ENCODE results near the gene RGS19.
"Not testable (repeated sequence)": the region's sequence is repeated elsewhere in the genome, so short reads cannot be mapped to it uniquely, and the experiment has no call there.

RGS19 gene, protein sequence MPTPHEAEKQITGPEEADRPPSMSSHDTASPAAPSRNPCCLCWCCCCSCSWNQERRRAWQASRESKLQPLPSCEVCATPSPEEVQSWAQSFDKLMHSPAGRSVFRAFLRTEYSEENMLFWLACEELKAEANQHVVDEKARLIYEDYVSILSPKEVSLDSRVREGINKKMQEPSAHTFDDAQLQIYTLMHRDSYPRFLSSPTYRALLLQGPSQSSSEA

DNA sequence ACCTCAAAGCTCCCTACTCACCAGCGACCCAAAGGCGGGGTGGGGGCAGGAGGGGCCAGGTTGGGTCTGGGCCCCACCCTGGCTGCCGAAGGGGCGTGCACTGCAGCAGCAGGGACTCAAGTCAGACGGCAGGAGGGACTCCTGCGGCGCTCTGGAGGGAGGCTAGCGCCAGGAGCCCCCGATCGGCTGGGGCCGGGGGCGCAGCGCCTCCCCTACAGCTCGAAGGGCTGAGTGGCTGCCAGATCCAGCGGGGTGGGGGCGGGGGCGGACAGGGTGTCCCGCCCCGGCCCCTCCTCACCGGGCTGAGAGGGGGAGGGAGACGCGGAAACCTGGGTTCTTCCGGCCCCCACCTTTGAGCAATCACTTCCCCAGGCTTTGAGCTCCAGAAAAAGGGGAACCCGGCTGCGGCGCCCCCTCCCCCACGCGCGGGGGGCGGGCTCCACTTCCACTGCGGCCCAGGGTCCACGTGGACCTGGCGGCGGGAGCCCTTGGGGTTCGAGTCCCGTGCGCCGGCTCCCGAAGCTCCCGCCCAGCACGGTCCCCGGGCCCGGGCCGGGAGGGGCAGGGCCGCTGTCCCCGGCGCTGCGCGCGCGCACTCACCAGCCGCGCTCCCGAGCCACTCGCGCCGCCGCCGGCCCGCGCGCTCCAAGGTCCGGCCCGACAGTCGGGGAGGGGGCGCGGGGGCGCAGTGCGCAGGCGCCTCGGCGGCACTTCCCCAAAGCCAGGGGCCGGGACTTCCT, at the start of gene RGS19:
RGS19 (minus strand) TSS at position 246 of the 740 bp plus-strand sequence. CDS start 2,632 bp downstream, outside the sequence.
- DNase-seq (ENCODE audit: low read depth) = peak; percentile 59

DNA sequence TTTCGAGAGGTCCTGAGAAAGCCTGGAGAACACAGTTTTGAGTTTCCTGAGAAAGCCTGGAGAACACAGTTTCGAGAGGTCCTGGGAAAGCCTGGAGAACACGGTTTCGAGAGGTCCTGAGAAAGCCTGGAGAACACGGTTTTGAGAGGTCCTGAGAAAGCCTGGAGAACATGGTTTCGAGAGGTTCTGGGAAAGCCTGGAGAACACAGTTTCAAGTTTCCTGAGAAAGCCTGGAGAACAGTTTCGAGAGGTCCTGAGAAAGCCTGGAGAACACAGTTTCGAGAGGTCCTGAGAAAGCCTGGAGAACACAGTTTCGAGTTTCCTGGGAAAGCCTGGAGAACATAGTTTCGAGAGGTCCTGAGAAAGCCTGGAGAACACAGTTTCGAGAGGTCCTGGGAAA, 44.2 kb upstream of the RGS19 start:
- not testable (repeated sequence) for DNase-seq (ENCODE audit: low read depth)

DNA sequence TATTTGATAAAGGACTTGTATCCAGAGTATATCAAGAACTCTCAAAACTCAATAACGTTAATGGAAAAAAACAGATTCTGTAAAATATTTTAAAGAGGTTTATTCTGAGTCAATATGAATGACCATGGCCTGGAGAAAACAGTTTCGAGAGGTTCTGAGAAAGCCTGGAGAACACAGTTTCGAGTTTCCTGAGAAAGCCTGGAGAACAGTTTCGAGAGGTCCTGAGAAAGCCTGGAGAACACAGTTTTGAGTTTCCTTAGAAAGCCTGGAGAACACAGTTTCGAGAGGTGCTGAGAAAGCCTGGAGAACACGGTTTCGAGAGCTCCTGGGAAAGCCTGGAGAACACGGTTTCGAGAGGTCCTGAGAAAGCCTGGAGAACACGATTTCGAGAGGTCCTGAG, 43.6 kb upstream of the RGS19 start:
- DNase-seq (ENCODE audit: low read depth) = not testable (repeated sequence)

DNA sequence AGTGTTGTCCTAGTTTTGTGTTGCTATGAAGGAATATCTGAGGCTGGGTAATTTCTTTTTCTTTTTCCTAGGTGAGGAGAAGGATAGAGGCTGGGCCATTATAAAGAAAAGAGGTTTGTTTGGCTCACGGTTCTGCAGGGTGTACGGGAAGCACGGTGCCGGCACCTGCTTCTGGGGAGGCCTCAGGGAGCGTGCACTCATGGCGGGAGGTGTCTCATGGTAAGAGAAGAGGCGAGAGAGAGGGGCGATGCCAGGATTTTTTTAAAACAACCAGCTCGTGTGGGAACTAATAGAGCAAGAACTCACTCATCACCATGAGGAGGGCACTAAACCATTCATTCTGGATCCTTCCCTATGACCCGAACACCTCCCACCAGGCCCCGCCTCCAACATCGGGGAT, 42.3 kb upstream of the RGS19 start:
- DNase-seq (ENCODE audit: low read depth) = no peak

DNA sequence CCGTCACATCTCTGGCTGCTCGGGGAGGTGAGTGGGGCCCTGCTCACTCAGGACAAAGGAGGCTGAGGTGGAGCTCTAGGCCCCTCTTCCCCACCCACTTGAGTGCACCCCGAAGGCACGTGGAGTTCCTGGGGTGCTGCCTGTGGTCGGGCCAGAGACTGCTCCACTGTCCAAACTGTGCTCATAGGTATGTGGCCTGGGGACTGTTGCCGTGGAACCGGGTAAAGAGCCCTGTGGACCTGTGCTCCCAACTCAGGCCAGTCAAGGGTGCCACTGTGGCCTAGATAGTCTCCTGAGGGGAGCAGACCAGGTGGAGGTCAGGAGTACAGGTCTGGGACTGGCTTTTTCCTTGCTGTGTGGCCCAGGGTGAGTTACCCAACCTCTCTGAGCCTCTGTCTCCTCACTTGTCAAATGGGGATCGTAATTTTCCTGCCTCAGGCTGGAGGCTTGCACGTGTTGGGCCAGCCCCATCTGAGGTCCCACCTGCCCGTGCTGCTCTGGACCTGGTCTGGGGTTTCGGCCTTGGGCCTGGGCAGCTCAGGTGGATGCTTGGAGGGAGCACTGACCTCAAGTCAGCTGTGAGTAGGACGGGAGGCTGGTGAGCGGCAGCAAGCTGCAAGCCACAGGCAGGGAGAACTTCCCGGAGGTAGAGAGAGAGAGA, 40.5 kb upstream of the RGS19 start:
- DNase-seq (ENCODE audit: low read depth) = no peak

DNA sequence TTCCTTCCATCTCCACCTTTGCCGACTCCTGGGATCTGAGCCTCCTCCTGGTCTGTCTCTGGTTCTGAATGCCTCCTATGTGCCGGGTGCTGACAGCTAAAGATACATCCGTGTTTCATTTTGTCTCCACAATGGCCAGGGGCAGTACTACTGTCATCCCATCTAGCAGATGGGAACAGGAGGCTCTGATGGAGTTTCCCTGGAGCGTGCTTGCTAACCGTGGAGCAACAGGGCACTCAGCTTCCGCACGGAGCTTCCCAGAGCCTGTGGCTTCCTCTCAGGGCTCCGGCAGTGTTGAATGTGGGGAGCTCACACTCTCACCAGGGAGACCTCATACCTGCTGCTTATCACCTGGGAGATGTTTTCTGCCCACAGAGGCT, 40.0 kb upstream of the RGS19 start:
- DNase-seq (ENCODE audit: low read depth) = no peak

DNA sequence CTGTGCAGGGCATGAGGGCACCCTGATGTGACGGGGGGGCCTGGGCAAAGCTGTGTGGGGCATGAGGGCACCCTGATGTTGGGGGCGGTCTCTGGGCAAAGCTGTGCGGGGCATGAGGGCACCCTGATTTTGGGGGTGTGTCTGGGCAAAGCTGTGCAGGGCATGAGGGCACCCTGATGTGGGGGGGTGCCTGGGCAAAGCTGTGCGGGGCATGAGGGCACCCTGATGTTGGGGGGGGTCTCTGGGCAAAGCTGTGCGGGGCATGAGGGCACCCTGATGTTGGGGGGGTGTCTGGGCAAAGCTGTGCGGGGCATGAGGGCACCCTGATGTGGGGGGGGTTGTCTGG, 38.1 kb upstream of the RGS19 start:
- not testable (repeated sequence) for DNase-seq (ENCODE audit: low read depth)

DNA sequence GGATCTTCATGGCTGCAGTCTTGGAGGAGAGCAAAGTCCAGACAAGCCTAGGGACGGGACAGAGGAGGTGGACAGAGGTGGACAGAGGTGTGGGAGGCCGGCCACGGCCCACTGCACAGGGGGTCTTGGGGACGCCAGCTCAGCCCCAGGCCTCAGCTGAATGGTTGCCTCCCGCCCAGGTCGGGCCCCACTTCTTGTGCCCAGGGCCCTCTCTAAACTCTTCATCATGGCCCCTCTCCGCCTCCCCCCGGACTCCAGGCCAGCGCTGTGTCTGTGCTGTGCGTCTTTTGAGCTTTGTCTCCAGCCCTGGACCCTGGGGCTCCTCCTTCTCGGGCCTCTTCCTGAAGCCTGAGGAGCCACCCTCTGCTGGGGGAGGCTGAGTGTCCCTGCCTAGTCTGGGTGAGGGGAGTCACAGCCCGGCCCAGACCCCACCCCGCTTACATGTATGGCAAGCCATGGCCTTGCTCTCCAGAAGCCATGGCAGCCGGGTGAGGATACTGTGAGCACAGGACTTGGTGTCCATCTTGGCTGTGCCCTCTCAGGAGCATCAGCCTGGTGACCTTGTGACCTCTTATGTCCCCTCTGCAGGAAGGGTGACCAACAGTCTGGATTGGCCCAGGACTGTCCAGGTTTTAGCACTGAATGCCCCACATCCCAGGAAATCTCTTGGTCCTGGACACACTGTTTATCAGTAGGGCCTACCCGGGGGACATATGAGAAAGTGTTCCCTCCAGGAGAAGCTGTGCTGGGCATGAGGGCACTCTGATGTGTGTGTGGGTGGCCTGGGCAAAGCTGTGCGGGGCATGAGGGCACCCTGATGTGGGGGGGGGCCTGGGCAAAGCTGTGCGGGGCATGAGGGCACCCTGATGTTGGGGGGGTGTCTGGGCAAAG, 37.5 kb upstream of the RGS19 start:
- no peak for DNase-seq (ENCODE audit: low read depth)

DNA sequence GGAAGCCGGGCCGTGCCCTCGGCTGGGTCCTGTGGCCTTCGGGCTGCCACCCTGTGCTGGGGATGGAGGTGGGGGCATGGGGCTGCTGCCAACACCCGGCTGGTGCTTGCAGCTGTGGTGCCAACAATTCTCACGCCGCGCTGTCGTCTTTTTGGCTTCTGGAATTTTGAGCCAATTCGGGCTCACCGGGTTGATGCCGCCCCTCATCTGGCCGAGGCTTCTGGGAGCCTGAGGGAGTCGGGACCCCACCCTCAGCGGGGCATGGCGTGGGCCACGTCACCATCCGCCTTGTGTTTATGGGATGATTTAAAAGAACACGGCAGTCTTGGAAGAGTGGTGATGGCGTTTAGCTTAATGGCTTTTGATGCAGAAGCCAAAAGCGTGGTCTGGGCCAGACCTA, 36.7 kb upstream of the RGS19 start:
- no peak for DNase-seq (ENCODE audit: low read depth)

DNA sequence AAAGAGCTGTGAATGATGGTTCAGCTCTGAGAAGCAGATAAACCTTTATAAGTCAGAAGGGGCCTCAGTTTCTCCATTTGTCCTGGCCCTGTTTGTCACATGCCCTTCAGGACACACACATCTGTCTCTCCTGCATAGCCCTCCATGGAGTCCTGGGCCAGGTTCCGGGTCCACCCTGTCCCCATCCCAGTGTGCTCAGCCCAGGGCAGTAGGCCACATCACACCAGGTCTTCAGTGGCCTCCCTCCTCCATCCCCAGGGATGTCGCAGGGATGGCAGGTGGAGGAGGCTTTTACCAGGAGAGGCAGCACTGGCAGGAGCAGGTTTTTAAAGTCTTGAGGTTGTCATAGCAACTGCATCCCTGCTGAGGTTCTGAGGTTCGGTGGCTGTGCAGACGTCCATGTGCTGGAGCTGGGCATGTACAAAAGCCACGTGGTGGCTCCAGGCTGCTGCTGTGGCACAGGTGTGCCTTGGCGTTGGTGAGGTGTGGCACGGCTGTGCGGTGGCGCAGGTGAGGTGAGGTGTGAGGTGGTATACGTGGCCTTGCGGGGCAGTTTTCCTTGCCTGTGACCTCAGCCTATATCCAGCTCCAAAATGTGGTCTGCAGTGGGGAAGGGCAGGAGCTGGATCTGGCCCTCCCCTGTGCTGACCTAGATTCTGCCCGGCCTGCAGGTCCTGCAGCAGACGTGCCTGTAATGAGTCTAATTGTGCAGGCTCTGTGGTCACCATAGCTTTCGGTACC, 36.0 kb upstream of the RGS19 start:
- no peak for DNase-seq (ENCODE audit: low read depth)

DNA sequence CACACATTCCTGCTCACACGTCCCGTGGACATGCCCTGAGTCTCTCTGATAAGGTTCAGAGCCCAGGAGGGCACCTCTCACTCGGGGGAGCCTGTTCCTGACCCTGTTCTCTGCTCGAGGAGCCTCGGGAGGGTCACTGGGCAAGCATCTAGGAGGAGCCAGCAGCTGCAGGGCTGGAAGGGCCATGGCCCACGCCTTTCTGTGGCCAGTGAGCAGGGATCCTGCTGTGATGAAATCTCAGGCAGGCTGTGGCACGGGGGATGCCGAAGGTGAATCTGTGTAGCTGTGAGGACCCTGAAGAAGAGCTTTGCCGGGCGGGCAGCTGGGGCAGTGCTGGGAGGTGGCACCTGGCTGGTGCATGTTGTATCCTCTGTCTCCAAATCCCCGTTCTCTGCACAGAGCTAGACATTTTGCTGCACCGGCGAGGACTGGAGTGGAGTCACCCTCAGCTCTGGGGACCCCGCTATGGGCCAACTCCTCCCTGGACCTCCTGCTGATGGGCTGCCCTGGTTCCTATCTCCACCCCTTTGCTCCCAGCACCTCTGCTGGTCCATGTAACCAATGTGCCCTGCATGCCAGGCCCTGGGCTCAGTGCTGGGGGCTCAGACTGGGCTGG, 35.1 kb upstream of the RGS19 start:
- DNase-seq (ENCODE audit: low read depth) = no peak

DNA sequence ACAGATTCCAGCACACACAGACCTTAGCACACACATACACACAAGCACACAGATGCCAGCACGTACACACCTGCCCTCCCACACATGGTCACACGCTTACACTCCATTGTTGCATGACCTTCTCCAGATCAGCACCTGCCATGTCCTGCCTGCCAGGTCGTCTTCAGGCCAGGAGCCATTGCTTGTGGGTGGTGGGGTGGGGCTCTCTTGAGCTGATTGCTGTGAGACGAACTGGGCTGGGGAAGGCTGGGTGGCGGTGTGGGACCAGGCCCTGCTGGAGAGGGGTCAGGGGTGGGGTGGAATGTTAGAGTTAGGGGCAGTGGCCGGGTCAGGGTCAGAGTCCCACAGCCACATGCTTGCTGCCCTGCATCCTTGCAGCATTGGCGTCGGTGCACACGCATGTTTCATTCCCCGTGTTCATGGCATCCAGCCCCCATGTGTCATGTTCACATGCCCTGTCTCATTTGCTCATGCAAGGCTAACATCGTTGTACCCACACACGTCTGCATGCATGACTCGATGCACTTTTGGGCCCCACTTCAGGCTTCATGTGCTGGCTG, 34.6 kb upstream of the RGS19 start:
- DNase-seq (ENCODE audit: low read depth) = no peak

DNA sequence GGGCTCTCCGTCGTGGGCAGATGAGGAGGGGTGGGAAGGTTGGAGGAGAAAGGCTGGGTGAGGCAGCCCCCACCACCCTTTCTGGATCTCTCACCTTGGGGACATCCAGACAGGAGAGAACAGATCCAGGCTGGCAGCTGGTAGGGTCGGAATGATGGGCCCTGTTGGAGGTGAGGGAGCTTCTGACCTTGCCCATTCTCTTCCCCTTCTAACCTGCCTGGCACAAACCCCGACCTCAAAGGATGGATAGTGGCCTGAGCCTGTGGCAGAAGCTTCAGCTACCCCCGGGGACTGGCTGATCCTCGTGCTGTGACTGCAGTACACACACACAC, 34.1 kb upstream of the RGS19 start:
- DNase-seq (ENCODE audit: low read depth) = no peak

DNA sequence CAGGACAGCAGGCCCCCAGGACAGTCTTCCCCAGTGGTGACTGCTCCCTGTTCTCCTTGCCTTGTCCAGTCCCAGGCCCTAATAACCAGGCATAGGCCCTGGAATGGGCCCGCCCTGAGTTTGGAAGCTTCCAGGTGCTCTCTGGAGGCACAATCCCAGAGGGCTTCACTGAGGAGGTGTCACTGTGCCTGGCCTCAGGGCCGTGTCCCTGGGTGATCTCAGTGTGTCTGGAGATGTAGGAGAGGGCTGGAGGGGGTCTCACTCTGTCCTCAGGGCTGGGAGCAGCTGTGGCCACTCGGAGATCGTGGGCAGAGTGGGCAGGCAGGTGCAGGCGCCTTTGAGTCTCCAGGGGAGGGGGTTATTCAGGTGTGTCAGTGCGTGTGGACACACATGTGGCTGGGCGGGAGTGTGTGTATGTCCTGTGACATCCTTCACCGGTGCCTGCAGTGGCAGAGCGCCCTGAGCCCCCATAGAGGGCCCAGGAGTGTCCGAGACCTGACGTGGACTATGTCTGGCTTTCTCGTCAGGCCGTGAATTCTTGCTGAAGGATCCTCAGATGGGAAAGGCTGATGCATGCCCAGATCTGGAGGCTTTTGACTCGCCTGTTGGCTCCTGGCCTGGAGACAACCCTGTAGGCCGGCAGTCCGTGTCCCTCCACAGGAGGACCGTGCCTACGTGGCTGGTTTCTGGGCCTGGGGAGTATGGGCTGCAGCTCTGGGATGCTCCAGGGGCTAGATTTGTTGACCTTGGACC, 33.5 kb upstream of the RGS19 start:
- DNase-seq (ENCODE audit: low read depth) = no peak

DNA sequence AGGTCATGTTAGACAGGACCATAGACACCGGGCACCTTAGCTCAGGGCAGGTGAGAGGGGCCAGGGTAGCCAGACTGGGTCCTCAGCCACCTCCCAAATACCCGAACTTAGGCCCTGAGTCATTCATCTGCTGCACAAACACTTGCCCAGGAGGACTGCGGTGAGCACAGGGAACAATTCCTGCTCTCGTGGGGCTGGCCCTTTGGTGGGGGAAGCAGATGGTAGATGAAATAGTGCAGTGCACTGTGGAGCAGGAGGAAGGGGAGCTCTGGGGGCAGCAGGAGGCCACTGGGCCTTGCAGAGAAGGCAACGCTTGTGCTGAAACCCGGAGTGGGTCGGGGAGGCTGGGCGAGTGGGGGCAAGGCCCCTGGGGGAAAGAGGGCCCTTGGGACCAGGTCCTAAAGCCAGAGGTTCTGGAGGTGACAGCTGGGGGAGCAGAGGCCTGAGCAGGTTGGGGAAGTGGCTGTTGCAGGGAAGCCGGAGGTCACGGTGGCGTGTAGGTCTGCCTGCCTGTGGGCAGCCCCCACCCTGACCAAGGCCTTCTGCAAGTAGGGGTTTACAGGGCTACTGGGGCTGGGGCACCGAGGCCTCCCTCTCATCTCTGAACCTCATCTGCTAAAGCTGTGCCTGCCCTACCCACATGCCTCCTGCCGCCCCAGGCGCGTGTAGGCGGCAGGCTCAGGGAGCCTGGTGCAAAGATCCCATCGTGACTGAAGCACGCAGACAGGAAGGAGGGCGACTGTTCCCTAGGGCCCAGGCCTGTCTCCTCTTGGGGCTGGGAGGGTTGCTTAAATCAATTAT, 32.7 kb upstream of the RGS19 start:
- no peak for DNase-seq (ENCODE audit: low read depth)

DNA sequence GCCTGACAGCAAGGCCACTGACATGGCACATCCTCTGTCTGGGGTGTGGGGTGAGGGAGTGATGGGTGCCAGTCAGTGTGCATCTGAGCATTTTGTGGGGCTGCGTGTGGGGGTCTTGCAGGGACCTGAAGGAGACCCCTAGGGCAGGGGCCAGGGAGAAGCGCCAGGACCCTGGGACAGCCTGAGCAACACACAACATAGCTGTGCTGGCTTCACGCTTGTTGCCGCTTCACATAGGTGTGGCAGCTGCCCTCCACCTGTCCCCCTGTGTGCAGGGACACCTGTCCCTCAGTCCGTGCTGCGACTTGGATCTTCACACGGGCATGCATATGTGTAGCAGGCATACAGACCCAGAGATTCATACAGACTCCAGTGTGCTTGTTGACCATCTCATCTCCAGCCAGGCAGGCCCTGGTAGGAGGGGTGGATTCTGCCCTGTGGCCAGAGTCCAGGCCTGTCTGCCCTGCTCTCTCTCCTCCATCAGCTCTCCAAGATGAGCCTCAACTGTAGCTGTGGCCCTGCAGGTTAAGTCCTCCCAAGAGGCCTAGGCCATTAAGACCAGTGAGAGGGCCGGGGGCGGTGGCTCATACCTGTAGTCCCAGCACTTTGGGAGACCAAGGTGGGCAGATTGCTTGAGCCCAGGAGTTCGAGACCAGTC, 31.2 kb upstream of the RGS19 start:
- no peak for DNase-seq (ENCODE audit: low read depth)

DNA sequence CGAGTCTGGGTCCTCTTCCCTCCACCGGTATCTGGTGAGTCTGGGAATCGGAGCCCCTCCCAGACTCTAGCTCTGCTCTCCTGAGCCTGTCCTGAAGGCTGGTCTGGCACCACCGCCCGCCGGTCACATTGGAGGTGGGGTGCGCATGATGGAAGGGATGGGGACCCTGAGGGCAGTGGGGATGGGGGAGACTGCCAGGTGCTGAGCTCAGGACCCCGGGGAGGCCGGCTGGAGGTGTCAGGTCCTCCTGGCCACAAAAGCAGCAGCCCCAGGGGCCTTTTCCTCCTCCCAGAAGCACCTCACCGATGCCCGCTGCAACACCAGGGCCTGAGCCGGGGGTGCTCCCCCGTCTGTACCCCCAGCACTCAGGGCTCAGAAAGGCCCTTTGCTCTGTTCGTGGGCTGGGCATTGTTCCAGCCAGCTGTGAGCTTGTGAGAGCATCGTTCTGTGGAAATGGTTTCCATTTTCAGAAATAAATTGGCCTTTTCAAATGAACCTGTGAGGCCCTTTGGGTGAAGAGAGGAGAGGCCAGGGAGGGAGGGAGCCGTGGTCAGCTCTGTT, 30.6 kb upstream of the RGS19 start:
- no peak for DNase-seq (ENCODE audit: low read depth)
